Cardiac muscle cell (in vitro differentiated cells and primary cell): Measurements from ENCODE around the gene MLLT10. TPM values are rescaled to one million over a fixed set of nuclear protein-coding genes. Genes with fewer than 3 reads are reported as not detected.

Experiments
- DNase-seq, 2 donors: peaks; one replicate each; pipeline versions ENCODE4 v3.0.0 to v3.0.0-alpha.2; 2010 to 2017; ENCODE audit warnings: low read depth in 1 of 2, low spot score in 1 of 2
- H3K27ac ChIP-seq: fragments of 200-600 bp; sonication (generic); 2 replicates; pipeline ENCODE4 v1.5.1; 2016
- H3K27me3 ChIP-seq: fragments of 200-600 bp; sonication (generic); 2 replicates; pipeline ENCODE4 v1.6.0; 2016; ENCODE audit warnings: control low read depth
- H3K36me3 ChIP-seq: fragments of 200-600 bp; sonication (generic); 2 replicates; pipeline ENCODE4 v1.5.1; 2016; ENCODE audit warnings: control low read depth
- H3K4me1 ChIP-seq: fragments of 200-600 bp; sonication (generic); 2 replicates; pipeline ENCODE4 v1.8.1; 2017; ENCODE audit warnings: low read depth, mild to moderate bottlenecking, mixed run types
- H3K4me3 ChIP-seq: fragments of 200-600 bp; sonication (generic); 2 replicates; pipeline ENCODE4 v1.5.1; 2016; ENCODE audit warnings: mild to moderate bottlenecking
- H3K9me3 ChIP-seq: fragments of 200-600 bp; sonication (generic); 2 replicates; pipeline ENCODE4 v1.5.1; 2017; ENCODE audit warnings: low read depth, mild to moderate bottlenecking, control low read depth
- polyA plus RNA-seq: library from polyadenylated mRNA; unstranded; fragments of >200 nt; fragmentation: Nextera tagmentation; extraction: Ambion mirVana; gene quantifications from 2 replicates; pipeline ENCODE4 v1.2.1, GENCODE V29; 2016
- total RNA-seq: library from RNA; depleted of rRNA; stranded (reverse); fragments of >200 nt; gene quantifications from 2 replicates; pipeline ENCODE4 v1.2.3, GENCODE V29; 2016
- TF ChIP-seq, protein P1 (sequence below): IDR thresholded peaks from 2 replicates; pipeline ENCODE4 v1.5.1; 2012; ENCODE audit warnings: low read depth, mild to moderate bottlenecking, low read length

The MLLT10 gene
- total and polyA plus RNA-seq, 2 experiments from 2014 or later = 38.4 to 40.6 TPM

DNA sequence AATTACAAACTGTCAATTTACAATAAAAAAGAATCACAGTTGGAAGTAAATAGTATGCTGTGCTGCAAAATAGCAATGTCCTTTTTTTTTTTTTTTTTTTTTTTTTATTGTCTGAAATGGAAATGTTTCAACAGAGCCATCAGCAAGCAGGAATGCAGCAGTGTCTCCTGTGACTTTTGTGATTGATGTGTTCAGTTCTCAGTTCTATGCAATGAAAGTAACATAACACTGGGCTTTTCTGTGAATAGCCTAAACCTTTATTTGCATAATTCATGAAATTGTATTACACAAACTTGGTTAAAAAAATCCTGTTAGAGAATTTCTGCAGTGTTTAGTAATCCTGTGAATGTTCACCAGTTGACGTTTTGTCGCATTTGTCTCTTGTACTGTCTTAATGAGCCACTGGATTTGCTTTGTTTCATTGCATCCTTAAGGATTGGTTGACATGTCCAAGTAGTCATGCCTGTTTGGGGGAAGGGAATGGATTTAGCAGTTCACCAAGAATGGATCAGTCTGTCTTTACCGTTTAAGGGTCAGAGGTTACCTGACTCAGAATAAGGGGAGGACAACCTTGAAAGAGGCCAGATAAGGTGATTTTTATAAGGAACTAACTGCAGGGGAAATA is 192.7 kb downstream of the MLLT10 start:
- H3K4me1 ChIP-seq = peaks cover 50% of the 10 kb centered on the region
- H3K9me3 ChIP-seq = no peaks in the 10 kb centered on the region
- H3K27ac ChIP-seq = peak overlapping the region; percentile 87
- peak overlapping the region; percentile 1 for H3K4me3 ChIP-seq
- no peak for DNase-seq
- TF ChIP-seq, protein P1, sequence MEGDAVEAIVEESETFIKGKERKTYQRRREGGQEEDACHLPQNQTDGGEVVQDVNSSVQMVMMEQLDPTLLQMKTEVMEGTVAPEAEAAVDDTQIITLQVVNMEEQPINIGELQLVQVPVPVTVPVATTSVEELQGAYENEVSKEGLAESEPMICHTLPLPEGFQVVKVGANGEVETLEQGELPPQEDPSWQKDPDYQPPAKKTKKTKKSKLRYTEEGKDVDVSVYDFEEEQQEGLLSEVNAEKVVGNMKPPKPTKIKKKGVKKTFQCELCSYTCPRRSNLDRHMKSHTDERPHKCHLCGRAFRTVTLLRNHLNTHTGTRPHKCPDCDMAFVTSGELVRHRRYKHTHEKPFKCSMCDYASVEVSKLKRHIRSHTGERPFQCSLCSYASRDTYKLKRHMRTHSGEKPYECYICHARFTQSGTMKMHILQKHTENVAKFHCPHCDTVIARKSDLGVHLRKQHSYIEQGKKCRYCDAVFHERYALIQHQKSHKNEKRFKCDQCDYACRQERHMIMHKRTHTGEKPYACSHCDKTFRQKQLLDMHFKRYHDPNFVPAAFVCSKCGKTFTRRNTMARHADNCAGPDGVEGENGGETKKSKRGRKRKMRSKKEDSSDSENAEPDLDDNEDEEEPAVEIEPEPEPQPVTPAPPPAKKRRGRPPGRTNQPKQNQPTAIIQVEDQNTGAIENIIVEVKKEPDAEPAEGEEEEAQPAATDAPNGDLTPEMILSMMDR = no peak
- no peaks in the 10 kb centered on the region for H3K27me3 ChIP-seq
- H3K36me3 ChIP-seq = peaks cover 4% of the 10 kb centered on the region

DNA sequence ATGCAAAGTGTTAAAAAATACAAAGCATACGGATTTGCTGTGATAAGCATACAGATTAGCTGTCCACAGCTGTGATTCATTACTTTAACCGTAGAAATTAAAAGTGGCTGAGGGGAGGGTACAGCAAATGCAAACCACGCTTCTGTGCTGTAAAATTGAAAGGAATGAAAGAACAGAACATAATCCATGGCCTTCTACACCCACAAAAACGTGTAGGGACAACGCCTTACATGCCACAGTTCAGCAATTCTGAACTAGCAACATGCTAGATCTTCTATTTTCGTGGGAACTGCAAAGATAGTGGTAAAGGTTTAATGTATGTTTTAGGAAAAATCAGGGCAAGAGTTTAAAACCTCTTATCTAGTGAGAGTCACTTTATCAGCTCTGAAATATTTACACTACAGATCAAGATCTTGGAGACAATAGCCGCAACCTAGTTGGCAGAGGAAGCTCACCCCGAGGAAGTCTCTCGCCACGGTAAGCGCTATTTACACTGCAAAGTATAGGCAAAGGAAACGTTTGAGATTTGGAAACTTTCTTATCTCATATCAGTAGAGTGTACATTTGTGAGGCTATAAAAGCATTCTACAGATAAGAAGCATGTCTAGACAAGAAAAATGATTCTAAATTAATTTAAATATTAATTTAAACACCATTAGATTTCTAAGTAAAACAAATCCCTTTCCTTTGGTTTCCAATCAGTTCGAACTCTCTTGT is 193.6 kb downstream of the MLLT10 start:
- Histone ChIP-seq H3K36me3 (peaks cover 4% of the 10 kb centered on the region), H3K4me1 (peaks cover 51% of the 10 kb centered on the region), H3K4me3 (peak overlapping the region; percentile 1), H3K9me3 (no peaks in the 10 kb centered on the region), H3K27ac (peak overlapping the region; percentile 87), H3K27me3 (no peaks in the 10 kb centered on the region)
- TF ChIP-seq, protein P1 = no peak
- peak in 1 of 2 donors; percentile 31 for DNase-seq

DNA sequence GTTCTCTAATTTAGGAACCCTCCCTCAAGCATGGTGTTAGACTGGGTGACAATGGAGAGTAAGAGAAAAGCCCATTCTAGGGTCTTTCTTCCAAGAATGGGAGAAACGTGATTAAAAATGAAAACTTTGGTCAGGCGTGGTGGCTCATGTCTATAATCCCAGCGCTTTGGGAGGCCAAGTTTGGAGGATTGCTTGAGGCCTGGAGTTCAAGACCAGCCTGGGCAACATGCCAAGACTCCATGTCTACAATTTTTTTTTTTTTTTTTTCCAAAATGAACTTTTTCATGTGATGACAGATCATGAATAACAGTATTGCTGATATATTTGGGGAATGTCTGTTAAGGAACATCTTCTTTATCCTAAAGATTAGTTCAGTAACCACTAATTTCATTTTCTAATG is 194.6 kb downstream of the MLLT10 start:
- Histone ChIP-seq H3K36me3 (peaks cover 9% of the 10 kb centered on the region), H3K27ac (peak overlapping the region; percentile 87), H3K9me3 (no peaks in the 10 kb centered on the region), H3K27me3 (no peaks in the 10 kb centered on the region), H3K4me1 (peaks cover 43% of the 10 kb centered on the region), H3K4me3 (no peak overlapping the region)
- TF ChIP-seq, protein P1 = no peak
- no peak for DNase-seq

DNA sequence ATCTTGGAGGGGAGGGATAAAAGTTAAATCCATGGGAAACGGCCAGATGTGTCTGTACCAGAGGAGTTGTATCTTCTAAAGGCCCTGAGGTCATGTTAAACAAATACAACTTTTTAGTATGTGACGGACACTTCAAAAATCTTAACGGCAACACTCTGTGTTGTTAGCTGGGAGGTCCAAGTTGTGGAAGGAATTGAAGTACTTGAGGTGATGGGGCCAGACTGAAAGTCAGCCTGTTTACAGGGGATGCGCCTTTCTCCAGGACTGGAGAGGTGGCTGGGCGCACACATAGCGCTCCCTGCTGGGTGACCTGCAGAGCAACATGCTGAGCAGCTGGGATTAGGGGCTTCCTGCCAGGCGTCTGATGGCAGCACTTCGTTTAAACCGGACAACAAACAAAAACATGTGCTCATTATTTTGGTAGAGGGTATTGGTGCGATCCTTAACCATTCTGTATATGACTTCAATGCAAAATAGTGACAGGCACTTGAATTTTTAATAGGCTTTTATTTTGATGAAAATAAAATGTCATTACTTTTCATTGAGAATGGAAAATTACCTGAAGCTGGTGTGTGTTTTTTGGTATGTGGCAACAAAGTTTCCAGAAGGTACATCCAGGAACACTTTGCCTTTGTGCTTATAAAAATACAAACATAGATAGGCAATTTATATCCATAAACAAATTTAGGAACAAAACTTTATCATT is 198.2 kb downstream of the MLLT10 start:
- no peaks in the 10 kb centered on the region for H3K9me3 ChIP-seq
- peaks cover 15% of the 10 kb centered on the region for H3K4me1 ChIP-seq
- H3K27ac ChIP-seq = no peak overlapping the region
- H3K4me3 ChIP-seq = no peak overlapping the region
- TF ChIP-seq, protein P1 = peak; percentile 98
- H3K36me3 ChIP-seq = peaks cover 17% of the 10 kb centered on the region
- DNase-seq = peak; percentile 90 to 91
- H3K27me3 ChIP-seq = no peaks in the 10 kb centered on the region

DNA sequence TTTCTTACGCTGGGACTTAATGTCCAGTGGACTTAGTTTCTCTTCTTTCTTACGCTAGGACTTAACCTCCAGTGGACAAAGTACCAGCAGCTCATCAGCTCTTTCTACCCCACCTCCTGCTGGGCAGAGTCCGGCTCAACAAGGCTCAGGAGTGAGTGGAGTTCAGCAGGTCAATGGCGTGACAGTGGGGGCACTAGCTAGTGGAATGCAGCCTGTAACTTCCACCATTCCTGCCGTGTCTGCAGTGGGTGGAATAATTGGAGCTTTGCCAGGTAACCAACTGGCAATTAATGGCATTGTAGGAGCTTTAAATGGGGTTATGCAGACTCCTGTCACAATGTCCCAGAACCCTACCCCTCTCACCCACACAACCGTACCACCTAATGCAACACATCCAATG is 199.7 kb downstream of the MLLT10 start:
- no peaks in the 10 kb centered on the region for H3K9me3 ChIP-seq
- no peak overlapping the region for H3K27ac ChIP-seq
- H3K27me3 ChIP-seq = no peaks in the 10 kb centered on the region
- peak in 1 of 2 donors; percentile 51 for DNase-seq
- H3K4me1 ChIP-seq = peaks cover 3% of the 10 kb centered on the region
- H3K4me3 ChIP-seq = no peak overlapping the region
- TF ChIP-seq, protein P1 = no peak
- H3K36me3 ChIP-seq = peaks cover 13% of the 10 kb centered on the region
